MCF 10A (cell line): ENCODE measurements around the gene RBM20. TPM values are rescaled to one million over a fixed set of nuclear protein-coding genes. Genes with fewer than 3 reads are reported as not detected.

Experiments
- BruUV-seq: library from RNA; stranded (reverse); fragments of 400-500 nt; replicated peaks from 2 replicates; lab custom pipeline; 2021; lab: Mats Ljungman, UMichigan
- CTCF ChIA-PET: fragments of 300-600 bp; sonication (Branson Sonifier 250); formaldehyde crosslinking; extraction: SDS; loops from one replicate; lab custom pipeline; 2021; ENCODE audit warnings: antibody characterized with exemption, inconsistent platforms; lab: Yijun Ruan, JAX
- POLR2A ChIA-PET: fragments of 300-600, 350-650 bp; sonication (Branson Sonifier 250); formaldehyde crosslinking; extraction: SDS; loops from one replicate; lab custom pipeline; 2020; ENCODE audit warnings: antibody characterized with exemption, inconsistent platforms; lab: Yijun Ruan, JAX
- DNase-seq: peaks from one replicate; pipeline ENCODE4 v3.0.0-alpha.2; 2018; ENCODE audit not compliant: unreplicated experiment
- H3K27ac Mint-ChIP-seq: one replicate; pipeline ENCODE4 v1.8.0; 2022; ENCODE audit warnings: mild to moderate bottlenecking, low read depth, mixed read lengths; ENCODE audit not compliant: unreplicated experiment
- H3K27me3 Mint-ChIP-seq: one replicate; pipeline ENCODE4 v1.8.0; 2022; ENCODE audit warnings: mixed read lengths; ENCODE audit not compliant: insufficient read depth, unreplicated experiment
- H3K36me3 Mint-ChIP-seq: one replicate; pipeline ENCODE4 v1.8.0; 2022; ENCODE audit warnings: mild to moderate bottlenecking, moderate library complexity, mixed read lengths; ENCODE audit not compliant: insufficient read depth, unreplicated experiment
- H3K4me1 Mint-ChIP-seq: one replicate; pipeline ENCODE4 v1.8.0; 2022; ENCODE audit warnings: mixed read lengths; ENCODE audit not compliant: insufficient read depth, unreplicated experiment
- H3K4me3 Mint-ChIP-seq: one replicate; pipeline ENCODE4 v1.8.0; 2022; ENCODE audit warnings: mild to moderate bottlenecking, moderate library complexity, mixed read lengths; ENCODE audit not compliant: unreplicated experiment
- H3K9me3 Mint-ChIP-seq: one replicate; pipeline ENCODE4 v1.8.0; 2022; ENCODE audit warnings: mixed read lengths; ENCODE audit not compliant: unreplicated experiment
- CTCF ChIP-seq: fragments of 200-600 bp; IDR thresholded peaks from one replicate; pipeline ENCODE4 v1.8.0; 2022; ENCODE audit warnings: antibody characterized with exemption, mild to moderate bottlenecking; ENCODE audit not compliant: unreplicated experiment
- intact Hi-C: fragments of 100-400 bp; cut with micrococcal nuclease; formaldehyde crosslinking; loops from 2 replicates; pipeline ENCODE4 v1.14.1; 2022
- total RNA-seq: library from RNA; stranded (reverse); gene quantifications from 2 replicates; pipeline ENCODE4 v1.2.3, GENCODE V29; 2022

RBM20 gene
- total RNA-seq, 1 experiment from 2014 or later = not detected

GRCh38 chr10:110871298-110872084, 227.4 kb downstream of the RBM20 start, which contains the start of gene PDCD4:
PDCD4 (plus strand) TSS chr10:110871928; CDS start chr10:110876028, 4,100 bp downstream.
- Mint-ChIP-seq H3K27ac (peak within 1 kb of the TSS; percentile 91), H3K4me1 (peaks cover 30% of the 10 kb centered on the region), H3K4me3 (peak within 1 kb of the TSS; percentile 78), H3K36me3 (peaks cover 32% of the 10 kb centered on the region), H3K27me3 (no peaks in the 10 kb centered on the region), H3K9me3 (no peaks in the 10 kb centered on the region)
- TF ChIP-seq CTCF = no peak
- peak; percentile 98 for DNase-seq
- CTCF ChIA-PET = interaction anchor here (0.6 to 1.1 kb wide), 4 partner anchors 9 to 198 kb away, joined by 3 to 4 read pairs (median 4); no protein-coding TSS in a partner anchor
- intact Hi-C loops = loop anchor here (1.0 to 5.0 kb wide), 3 partner anchors 69 to 564 kb away; no protein-coding TSS in a partner anchor
- POLR2A ChIA-PET = interaction anchor here (0.5 to 1.2 kb wide), 37 partner anchors 10 to 794 kb away, joined by 3 to 45 read pairs (median 4); no protein-coding TSS in a partner anchor
- no TSS peak for BruUV-seq

GRCh38 chr10:110872145-110872983, 228.2 kb downstream of the RBM20 start:
- peaks cover 33% of the 10 kb centered on the region for H3K4me1 Mint-ChIP-seq
- peaks cover 38% of the 10 kb centered on the region for H3K36me3 Mint-ChIP-seq
- ChIA-PET CTCF (interaction anchor here (0.6 to 1.9 kb wide), 8 partner anchors 10 to 260 kb away, joined by 3 to 7 read pairs (median 3); no protein-coding TSS in a partner anchor), POLR2A (interaction anchor here (0.7 to 2.3 kb wide), 39 partner anchors 8 to 568 kb away, joined by 3 to 97 read pairs (median 5); partner anchors contain the start of genes BBIP1, SHOC2 and SMNDC1)
- DNase-seq = peak; percentile 86
- H3K27ac Mint-ChIP-seq = peak overlapping the region; percentile 91
- TSS peak; percentile 70 for BruUV-seq
- peak overlapping the region; percentile 78 for H3K4me3 Mint-ChIP-seq
- intact Hi-C loops = loop anchor here (1.0 to 5.0 kb wide), 2 partner anchors 126 to 565 kb away; no protein-coding TSS in a partner anchor
- no peak for TF ChIP-seq CTCF
- H3K9me3 Mint-ChIP-seq = no peaks in the 10 kb centered on the region
- H3K27me3 Mint-ChIP-seq = no peaks in the 10 kb centered on the region

- POLR2A ChIA-PET = interaction anchor here (0.7 to 2.3 kb wide), 34 partner anchors 8 to 569 kb away, joined by 3 to 97 read pairs (median 4); partner anchors contain the start of genes BBIP1, SHOC2 and SMNDC1
- peak overlapping the region; percentile 78 for H3K4me3 Mint-ChIP-seq
- TF ChIP-seq CTCF = no peak
- BruUV-seq = TSS peak; percentile 64
- H3K27ac Mint-ChIP-seq = peak overlapping the region; percentile 64
- no peaks in the 10 kb centered on the region for H3K9me3 Mint-ChIP-seq
- CTCF ChIA-PET = interaction anchor here (0.5 to 1.9 kb wide), 9 partner anchors 10 to 252 kb away, joined by 3 to 7 read pairs (median 3); no protein-coding TSS in a partner anchor
- intact Hi-C loops = loop anchor here (1.0 to 5.0 kb wide), 2 partner anchors 127 to 566 kb away; no protein-coding TSS in a partner anchor
- no peaks in the 10 kb centered on the region for H3K27me3 Mint-ChIP-seq
- H3K36me3 Mint-ChIP-seq = peaks cover 46% of the 10 kb centered on the region
- H3K4me1 Mint-ChIP-seq = peaks cover 31% of the 10 kb centered on the region
- DNase-seq = no peak
Observed at GRCh38 chr10:110872984-110873923, 229.1 kb downstream of the RBM20 start.
